Measurements from ENCODE around the gene S100PBP. TPM values are rescaled to one million over a fixed set of nuclear protein-coding genes. Genes with fewer than 3 reads are reported as not detected.

The S100PBP gene
- polyA plus RNA-seq, 3 donors = 6.6 to 17.4 (median 7.1) TPM

GRCh38 chr1:32808580-32808979 is 8.9 kb upstream of the S100PBP start:
- Mint-ChIP-seq H3K4me1 (peaks cover 2% of the 10 kb centered on the region), H3K27ac (no peak overlapping the region), H3K9me3 (peaks cover 0 to 3% (median 1%) of the 10 kb centered on the region in 7 donors), H3K27me3 (ENCODE audit: low read depth in 3 of 3) (peaks cover 0 to 3% (median 2%) of the 10 kb centered on the region in 3 donors), H3K36me3 (peaks cover 74 to 87% of the 10 kb centered on the region in 2 donors), H3K4me3 (no peak overlapping the region)
- no peak overlapping the region for H2AFZ ChIP-seq (ENCODE audit: insufficient read depth, low read depth, low read length, poor library complexity, severe bottlenecking)
- no peaks in the 10 kb centered on the region for H3K9me3 ChIP-seq (replicated peaks in 1 of 2; ENCODE audit: control insufficient read depth in 1 of 2, insufficient read depth in 1 of 2, low read length in 2 of 2)
- intact Hi-C loops (cut with micrococcal nuclease) = no loop called here
- no CpG with 5 or more reads among the region's 4 CpGs for WGBS (ENCODE audit: insufficient coverage)
- no peak overlapping the region for H3K27ac ChIP-seq (ENCODE audit: low read depth in 1 of 2, low read length in 2 of 2)
- H3K4me3 ChIP-seq (replicated peaks in 1 of 3; ENCODE audit: low read depth in 2 of 3, low read length in 3 of 3) = no peak overlapping the region
- no peak for DNase-seq
- TF ChIP-seq CTCF (IDR thresholded peaks at IDR 0.05) = no peak
- H3K36me3 ChIP-seq (replicated peaks in 1 of 2; ENCODE audit: control insufficient read depth in 1 of 2, insufficient read depth in 2 of 2, low read length in 2 of 2) = peaks cover 49 to 78% of the 10 kb centered on the region in 2 donors
- no peak overlapping the region for H3K4me2 ChIP-seq (replicated peaks; ENCODE audit: extremely low read depth, low read length, poor library complexity, severe bottlenecking)
- no peak overlapping the region for H3K9ac ChIP-seq (ENCODE audit: insufficient read depth, low read length, poor library complexity, severe bottlenecking)
- no peaks in the 10 kb centered on the region for H3K27me3 ChIP-seq (ENCODE audit: control insufficient read depth in 2 of 2, insufficient read depth in 2 of 2, low read length in 2 of 2)
- peaks cover 33% of the 10 kb centered on the region for H3K79me2 ChIP-seq (ENCODE audit: insufficient read depth, low read length)
- H3K4me1 ChIP-seq (ENCODE audit: control insufficient read depth in 1 of 2, insufficient read depth in 2 of 2, low read length in 2 of 2) = no peaks in the 10 kb centered on the region
- peaks cover 31% of the 10 kb centered on the region for H4K20me1 ChIP-seq (ENCODE audit: insufficient read depth, low read length)

GRCh38 chr1:32810358-32810757 is 7.1 kb upstream of the S100PBP start:
- peaks cover 36% of the 10 kb centered on the region for H4K20me1 ChIP-seq (ENCODE audit: insufficient read depth, low read length)
- no peak overlapping the region for H3K4me2 ChIP-seq (replicated peaks; ENCODE audit: extremely low read depth, low read length, poor library complexity, severe bottlenecking)
- peaks cover 3 to 14% of the 10 kb centered on the region in 2 donors for H3K4me1 ChIP-seq (ENCODE audit: control insufficient read depth in 1 of 2, insufficient read depth in 2 of 2, low read length in 2 of 2)
- no peak for TF ChIP-seq CTCF (IDR thresholded peaks at IDR 0.05)
- H3K36me3 ChIP-seq (replicated peaks in 1 of 2; ENCODE audit: control insufficient read depth in 1 of 2, insufficient read depth in 2 of 2, low read length in 2 of 2) = peaks cover 44 to 69% of the 10 kb centered on the region in 2 donors
- H3K27ac ChIP-seq (ENCODE audit: low read depth in 1 of 2, low read length in 2 of 2) = no peak overlapping the region
- H3K9ac ChIP-seq (ENCODE audit: insufficient read depth, low read length, poor library complexity, severe bottlenecking) = no peak overlapping the region
- no peaks in the 10 kb centered on the region for H3K9me3 ChIP-seq (replicated peaks in 1 of 2; ENCODE audit: control insufficient read depth in 1 of 2, insufficient read depth in 1 of 2, low read length in 2 of 2)
- Mint-ChIP-seq H3K27me3 (ENCODE audit: low read depth in 3 of 3) (peaks cover 0 to 2% (median 2%) of the 10 kb centered on the region in 3 donors), H3K27ac (no peak overlapping the region), H3K9me3 (peaks cover 0 to 3% (median 0%) of the 10 kb centered on the region in 7 donors), H3K4me3 (no peak overlapping the region), H3K36me3 (peaks cover 67 to 74% of the 10 kb centered on the region in 2 donors), H3K4me1 (peaks cover 15% of the 10 kb centered on the region)
- H3K27me3 ChIP-seq (ENCODE audit: control insufficient read depth in 2 of 2, insufficient read depth in 2 of 2, low read length in 2 of 2) = no peaks in the 10 kb centered on the region
- H2AFZ ChIP-seq (ENCODE audit: insufficient read depth, low read depth, low read length, poor library complexity, severe bottlenecking) = no peak overlapping the region
- 100% methylated on average over 4 of the region's 5 CpGs for WGBS (ENCODE audit: insufficient coverage)
- H3K4me3 ChIP-seq (replicated peaks in 1 of 3; ENCODE audit: low read depth in 2 of 3, low read length in 3 of 3) = no peak overlapping the region
- intact Hi-C loops (cut with micrococcal nuclease) = no loop called here
- peaks cover 51% of the 10 kb centered on the region for H3K79me2 ChIP-seq (ENCODE audit: insufficient read depth, low read length)
- no peak for DNase-seq
